Liver (tissue), 9 donors: ENCODE results near the gene REPS2. TPM values are rescaled to one million over a fixed set of nuclear protein-coding genes. Genes with fewer than 3 reads are reported as not detected.

Source experiments
- DNase-seq: peaks from one replicate; pipeline ENCODE4 v3.0.0-alpha.2; 2017; ENCODE audit warnings: low spot score
- H3K27ac ChIP-seq, 2 donors: one replicate each; pipeline ENCODE4 v1.7.0; 2013; ENCODE audit warnings: inconsistent platforms in 2 of 2, low read length in 2 of 2, control low read depth in 1 of 2, low read depth in 1 of 2, mild to moderate bottlenecking in 1 of 2
- H3K27me3 ChIP-seq, 4 donors: one replicate each; pipeline versions ENCODE4 v1.6.1 to v1.7.0; 2013; ENCODE audit warnings: low read length in 3 of 4, inconsistent platforms in 1 of 4, mild to moderate bottlenecking in 1 of 4, moderate library complexity in 1 of 4; ENCODE audit not compliant: control insufficient read depth in 4 of 4, insufficient read depth in 4 of 4
- H3K36me3 ChIP-seq, 4 donors: one replicate each; pipeline versions ENCODE4 v1.6.1 to v1.7.0; 2013; ENCODE audit warnings: low read length in 3 of 4, mild to moderate bottlenecking in 3 of 4, low read depth in 1 of 4, moderate library complexity in 1 of 4; ENCODE audit not compliant: control insufficient read depth in 4 of 4, insufficient read depth in 3 of 4
- H3K4me1 ChIP-seq, 4 donors: one replicate each; pipeline versions ENCODE4 v1.6.1 to v1.7.0; 2013; ENCODE audit warnings: low read length in 3 of 4, mild to moderate bottlenecking in 3 of 4, moderate library complexity in 1 of 4; ENCODE audit not compliant: control insufficient read depth in 4 of 4, insufficient read depth in 4 of 4
- H3K4me3 ChIP-seq, 3 donors: one replicate each; pipeline versions ENCODE4 v1.6.1 to v1.7.0; 2013; ENCODE audit warnings: low read length in 3 of 3, control low read depth in 1 of 3, low read depth in 1 of 3, mild to moderate bottlenecking in 1 of 3
- H3K9ac ChIP-seq, 2 donors: one replicate each; pipeline ENCODE4 v1.7.0; 2013; ENCODE audit warnings: low read length in 2 of 2, mild to moderate bottlenecking in 2 of 2, moderate library complexity in 2 of 2, control low read depth in 1 of 2, low read depth in 1 of 2
- H3K9me3 ChIP-seq, 4 donors: one replicate each; pipeline versions ENCODE4 v1.6.1 to v1.7.0; 2013; ENCODE audit warnings: low read length in 3 of 4; ENCODE audit not compliant: control insufficient read depth in 4 of 4
- EGR1 ChIP-seq, 2 donors: IDR thresholded peaks; 2 replicates each; pipeline ENCODE4 v1.6.1; 2016 to 2018; ENCODE audit warnings: antibody characterized with exemption in 2 of 2, low read depth in 2 of 2
- FOXA1 ChIP-seq: IDR thresholded peaks from 2 replicates; pipeline ENCODE4 v1.6.1; 2016; ENCODE audit warnings: antibody characterized with exemption
- FOXA2 ChIP-seq: IDR thresholded peaks from 2 replicates; pipeline ENCODE4 v1.6.1; 2016; ENCODE audit warnings: antibody characterized with exemption
- GABPA ChIP-seq, 2 donors: IDR thresholded peaks in 1 of 2; conservative IDR thresholded peaks in 1 of 2; 2 replicates each; pipeline ENCODE4 v1.6.1; 2016; ENCODE audit warnings: antibody characterized with exemption in 2 of 2, mild to moderate bottlenecking in 1 of 2, moderate library complexity in 1 of 2
- NR2F2 ChIP-seq: IDR thresholded peaks from 2 replicates; pipeline ENCODE4 v1.6.1; 2016; ENCODE audit warnings: antibody characterized with exemption
- RAD21 ChIP-seq, 2 donors: IDR thresholded peaks; 2 replicates each; pipeline ENCODE4 v1.6.1; 2016; ENCODE audit warnings: antibody characterized with exemption in 2 of 2, mild to moderate bottlenecking in 2 of 2
- REST ChIP-seq: IDR thresholded peaks from 2 replicates; pipeline ENCODE4 v1.6.1; 2016; ENCODE audit warnings: antibody characterized with exemption, mild to moderate bottlenecking
- RXRA ChIP-seq, 2 donors: IDR thresholded peaks; 2 replicates each; pipeline ENCODE4 v1.6.1; 2017 to 2018; ENCODE audit warnings: antibody characterized with exemption in 2 of 2, mild to moderate bottlenecking in 1 of 2
- SP1 ChIP-seq: IDR thresholded peaks from 2 replicates; pipeline ENCODE4 v1.6.1; 2018; ENCODE audit warnings: antibody characterized with exemption, mild to moderate bottlenecking
- TAF1 ChIP-seq: conservative IDR thresholded peaks from 2 replicates; pipeline ENCODE4 v1.6.1; 2016; ENCODE audit warnings: antibody characterized with exemption, mild to moderate bottlenecking
- YY1 ChIP-seq: IDR thresholded peaks from 2 replicates; pipeline ENCODE4 v1.6.1; 2016; ENCODE audit warnings: antibody characterized with exemption, mild to moderate bottlenecking
- ZBTB33 ChIP-seq: IDR thresholded peaks from 2 replicates; pipeline ENCODE4 v1.6.1; 2016; ENCODE audit warnings: antibody characterized with exemption
- WGBS: extraction: QIAGEN DNeasy Blood & Tissue Kit; methylation state at CpG from one replicate; pipeline ENCODE4 v1.1.7; 2013; 5-methylcytosine and 5-hydroxymethylcytosine counted together
- polyA plus RNA-seq, 2 donors: library from polyadenylated mRNA; stranded (reverse) in 1 of 2; unstranded in 1 of 2; fragments of 200-250 nt in 1 of 2; fragments of >200 nt in 1 of 2; fragmentation: Nextera tagmentation in 1 of 2; extraction: Ambion mirVana in 1 of 2; gene quantifications; one replicate each; pipeline versions ENCODE4 v1.2.1 to v1.2.3, GENCODE V29; 2013 to 2015
- total RNA-seq, 2 donors: library from RNA; depleted of rRNA; stranded (reverse); fragments of >200 nt; gene quantifications; one replicate each; pipeline ENCODE4 v1.2.3, GENCODE V29; 2014
- TF ChIP-seq, protein P1 (sequence below): fragments of 150-350 bp; IDR thresholded peaks from 2 replicates; pipeline ENCODE4 v1.5.1; 2017; ENCODE audit warnings: improper control_type of control experiment, low read depth, low read length; ENCODE audit not compliant: missing input control
- donor health status: healthy.
- donor health status: healthy.
- donor health status: healthy.
- donor health status: healthy.
- donor health status: healthy.

REPS2 gene
- total and polyA plus RNA-seq, 4 donors, result 3.5 to 10.7 (median 6.2) TPM

DNA sequence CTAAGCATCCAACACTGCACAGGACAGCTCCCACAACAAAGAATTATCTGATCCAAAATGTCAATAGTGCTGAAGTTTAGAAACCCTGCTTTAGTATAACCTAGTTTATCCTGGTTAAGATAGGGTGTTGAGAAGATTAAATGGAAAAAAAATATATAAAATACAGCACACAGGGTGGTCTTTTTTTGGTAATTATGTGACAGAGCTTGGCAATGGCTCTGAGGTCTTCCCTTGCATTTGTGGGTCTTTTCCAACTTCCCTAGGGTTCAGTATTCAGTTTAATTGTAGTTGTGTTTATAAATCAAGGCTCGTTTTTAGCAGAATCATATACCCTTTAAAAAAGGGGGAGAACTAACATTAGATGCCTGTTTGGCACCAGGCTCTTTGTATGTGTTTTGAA, 36.6 kb downstream of the REPS2 start:
- Histone ChIP-seq H3K27me3 (peaks cover 0 to 5% (median 0%) of the 10 kb centered on the region in 4 donors), H3K4me3 (no peak overlapping the region), H3K27ac (no peak overlapping the region), H3K4me1 (peaks cover 0 to 11% (median 9%) of the 10 kb centered on the region in 4 donors), H3K9ac (no peak overlapping the region), H3K9me3 (no peaks in the 10 kb centered on the region), H3K36me3 (no peaks in the 10 kb centered on the region)
- no peak for DNase-seq
- no peak for TF ChIP-seq ZBTB33
- TF ChIP-seq SP1, result no peak
- TF ChIP-seq YY1, result no peak
- TF ChIP-seq EGR1 (IDR thresholded peaks at IDR 0.05; ENCODE audit: low read depth in 2 of 2), result no peak
- TF ChIP-seq REST, result no peak
- TF ChIP-seq, protein P1, sequence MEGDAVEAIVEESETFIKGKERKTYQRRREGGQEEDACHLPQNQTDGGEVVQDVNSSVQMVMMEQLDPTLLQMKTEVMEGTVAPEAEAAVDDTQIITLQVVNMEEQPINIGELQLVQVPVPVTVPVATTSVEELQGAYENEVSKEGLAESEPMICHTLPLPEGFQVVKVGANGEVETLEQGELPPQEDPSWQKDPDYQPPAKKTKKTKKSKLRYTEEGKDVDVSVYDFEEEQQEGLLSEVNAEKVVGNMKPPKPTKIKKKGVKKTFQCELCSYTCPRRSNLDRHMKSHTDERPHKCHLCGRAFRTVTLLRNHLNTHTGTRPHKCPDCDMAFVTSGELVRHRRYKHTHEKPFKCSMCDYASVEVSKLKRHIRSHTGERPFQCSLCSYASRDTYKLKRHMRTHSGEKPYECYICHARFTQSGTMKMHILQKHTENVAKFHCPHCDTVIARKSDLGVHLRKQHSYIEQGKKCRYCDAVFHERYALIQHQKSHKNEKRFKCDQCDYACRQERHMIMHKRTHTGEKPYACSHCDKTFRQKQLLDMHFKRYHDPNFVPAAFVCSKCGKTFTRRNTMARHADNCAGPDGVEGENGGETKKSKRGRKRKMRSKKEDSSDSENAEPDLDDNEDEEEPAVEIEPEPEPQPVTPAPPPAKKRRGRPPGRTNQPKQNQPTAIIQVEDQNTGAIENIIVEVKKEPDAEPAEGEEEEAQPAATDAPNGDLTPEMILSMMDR, result no peak
- no peak for TF ChIP-seq RXRA (IDR thresholded peaks at IDR 0.05)
- TF ChIP-seq NR2F2, result no peak
- no peak for TF ChIP-seq RAD21 (IDR thresholded peaks at IDR 0.05)
- no peak for TF ChIP-seq FOXA2
- TF ChIP-seq GABPA (IDR thresholded peaks at IDR 0.05 in 1 of 2, conservative IDR thresholded peaks at IDR 0.05 in 1 of 2), result no peak
- WGBS, result 85% methylated on average over 1 of the region's 1 CpG

DNA sequence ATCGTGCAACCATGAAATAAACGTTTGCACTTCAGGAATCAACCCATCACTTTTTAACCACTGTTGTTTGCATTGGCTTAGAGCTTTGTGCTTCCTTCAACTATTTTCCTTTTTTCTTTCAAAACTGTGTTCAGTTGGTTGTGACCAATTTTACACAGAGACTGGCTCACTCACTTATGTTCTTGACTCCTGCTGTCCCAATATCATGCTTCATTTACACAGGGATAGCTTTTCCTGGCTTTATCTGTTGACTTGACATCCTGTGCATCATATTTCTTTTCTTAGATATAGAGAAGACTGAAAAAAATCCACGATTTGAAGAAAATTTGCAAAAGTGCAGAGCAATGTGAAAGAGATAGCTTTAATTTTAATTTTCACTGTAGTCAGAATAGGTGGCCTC, 38.8 kb downstream of the REPS2 start:
- TF ChIP-seq RAD21 (IDR thresholded peaks at IDR 0.05) (no peak), FOXA1 (no peak), NR2F2 (no peak), YY1 (no peak), TAF1 (no peak)
- Histone ChIP-seq H3K4me1 (peaks cover 0 to 11% (median 8%) of the 10 kb centered on the region in 4 donors), H3K9me3 (no peaks in the 10 kb centered on the region), H3K9ac (no peak overlapping the region), H3K27ac (no peak overlapping the region), H3K4me3 (no peak overlapping the region), H3K27me3 (peaks cover 0 to 5% (median 0%) of the 10 kb centered on the region in 4 donors), H3K36me3 (no peaks in the 10 kb centered on the region)
- WGBS, result 41% methylated on average over 3 of the region's 3 CpGs
- no peak for DNase-seq
